Measurements from ENCODE around the gene SLC35F4.

The SLC35F4 gene

GRCh38 chr14:57818511-57818910 is 47.4 kb downstream of the SLC35F4 start:
- TF ChIP-seq MAX (IDR thresholded peaks at IDR 0.05; ENCODE audit: low read depth, low read length) = no peak
- TF ChIP-seq MYC (IDR thresholded peaks at IDR 0.05; ENCODE audit: low read depth, low read length) = no peak

GRCh38 chr14:57816568-57817284 is 49.2 kb downstream of the SLC35F4 start:
- DNase-seq (ENCODE audit: low read depth) = no peak

More at GRCh38 chr14:57818511-57818910, 47.4 kb downstream of the SLC35F4 start:
- no peak overlapping the region for H3K4me3 ChIP-seq (ENCODE audit: low read depth, low read length)
- no peak for DNase-seq (ENCODE audit: low read depth)

GRCh38 chr14:57814726-57815125 is 51.2 kb downstream of the SLC35F4 start:
- TF ChIP-seq MYC (IDR thresholded peaks at IDR 0.05; ENCODE audit: low read depth, low read length) (no peak), CTCF (IDR thresholded peaks at IDR 0.05; ENCODE audit: low read depth, low read length) (no peak), POLR2A (IDR thresholded peaks at IDR 0.05; ENCODE audit: extremely low read depth, insufficient read length) (no peak), MAX (IDR thresholded peaks at IDR 0.05; ENCODE audit: low read depth, low read length) (no peak)
- no peak overlapping the region for H3K4me3 ChIP-seq (ENCODE audit: low read depth, low read length)
- DNase-seq (ENCODE audit: low read depth) = no peak

More at GRCh38 chr14:57816568-57817284, 49.2 kb downstream of the SLC35F4 start:
- TF ChIP-seq CTCF (IDR thresholded peaks at IDR 0.05; ENCODE audit: low read depth, low read length) = no peak
- no peak for TF ChIP-seq POLR2A (IDR thresholded peaks at IDR 0.05; ENCODE audit: extremely low read depth, insufficient read length)
- no peak for TF ChIP-seq MAX (IDR thresholded peaks at IDR 0.05; ENCODE audit: low read depth, low read length)
- no peak for TF ChIP-seq MYC (IDR thresholded peaks at IDR 0.05; ENCODE audit: low read depth, low read length)
- H3K4me3 ChIP-seq (ENCODE audit: low read depth, low read length) = no peak overlapping the region

DNA sequence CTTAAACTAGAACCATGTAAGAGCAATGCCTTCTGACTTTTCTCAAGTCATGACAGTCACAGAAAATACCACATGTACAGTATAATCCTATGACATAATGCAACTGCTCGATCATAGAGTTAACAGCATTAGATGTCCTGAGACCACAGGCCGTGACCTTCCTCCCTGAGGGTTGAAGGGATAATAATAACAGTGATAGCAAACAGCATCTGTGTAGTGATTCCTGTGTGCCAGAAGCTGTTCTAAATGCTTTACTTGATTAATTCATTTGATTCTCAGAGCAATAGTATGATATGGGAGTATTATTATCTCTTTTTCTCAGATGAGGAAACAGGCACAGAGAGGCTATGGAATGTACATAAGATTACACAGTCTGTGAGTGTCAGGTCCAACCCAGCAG is 53.2 kb downstream of the SLC35F4 start:
- no peak for DNase-seq (ENCODE audit: low read depth)
- TF ChIP-seq CTCF (IDR thresholded peaks at IDR 0.05; ENCODE audit: low read depth, low read length) = no peak
- no peak for TF ChIP-seq MAX (IDR thresholded peaks at IDR 0.05; ENCODE audit: low read depth, low read length)
- TF ChIP-seq POLR2A (IDR thresholded peaks at IDR 0.05; ENCODE audit: extremely low read depth, insufficient read length) = no peak
- TF ChIP-seq MYC (IDR thresholded peaks at IDR 0.05; ENCODE audit: low read depth, low read length) = no peak
- H3K4me3 ChIP-seq (ENCODE audit: low read depth, low read length) = no peak overlapping the region

GRCh38 chr14:57811998-57812546 is 53.8 kb downstream of the SLC35F4 start:
- TF ChIP-seq MAX (IDR thresholded peaks at IDR 0.05; ENCODE audit: low read depth, low read length) = no peak
- TF ChIP-seq POLR2A (IDR thresholded peaks at IDR 0.05; ENCODE audit: extremely low read depth, insufficient read length) = no peak
- TF ChIP-seq MYC (IDR thresholded peaks at IDR 0.05; ENCODE audit: low read depth, low read length) = no peak
- TF ChIP-seq CTCF (IDR thresholded peaks at IDR 0.05; ENCODE audit: low read depth, low read length) = no peak
- peak; percentile 3 for DNase-seq (ENCODE audit: low read depth)
- H3K4me3 ChIP-seq (ENCODE audit: low read depth, low read length) = no peak overlapping the region

GRCh38 chr14:57809808-57810207 is 56.1 kb downstream of the SLC35F4 start:
- DNase-seq (ENCODE audit: low read depth) = no peak
- H3K4me3 ChIP-seq (ENCODE audit: low read depth, low read length) = no peak overlapping the region
- no peak for TF ChIP-seq MAX (IDR thresholded peaks at IDR 0.05; ENCODE audit: low read depth, low read length)
- no peak for TF ChIP-seq MYC (IDR thresholded peaks at IDR 0.05; ENCODE audit: low read depth, low read length)
- no peak for TF ChIP-seq CTCF (IDR thresholded peaks at IDR 0.05; ENCODE audit: low read depth, low read length)
- no peak for TF ChIP-seq POLR2A (IDR thresholded peaks at IDR 0.05; ENCODE audit: extremely low read depth, insufficient read length)

Data from NB4 (cell line).